ENCODE results near the gene LMCD1. TPM values are rescaled to one million over a fixed set of nuclear protein-coding genes. Genes with fewer than 3 reads are reported as not detected.

Gene LMCD1
- total RNA-seq, 1 experiment from 2014 or later: 31.8 TPM

- peak; percentile 49 for DNase-seq (ENCODE audit: low read depth)
Observed at GRCh38 chr3:8503871-8504610, 2.4 kb downstream of the LMCD1 start.

GRCh38 chr3:8504611-8504973 is 3.0 kb downstream of the LMCD1 start:
- DNase-seq (ENCODE audit: low read depth): no peak

GRCh38 chr3:8505621-8506020 is 4.0 kb downstream of the LMCD1 start:
- no peak for DNase-seq (ENCODE audit: low read depth)

GRCh38 chr3:8506571-8507061 is 5.0 kb downstream of the LMCD1 start:
- peak; percentile 93 for DNase-seq (ENCODE audit: low read depth)

- DNase-seq (ENCODE audit: low read depth): no peak
Observed at GRCh38 chr3:8507496-8507895, 5.9 kb downstream of the LMCD1 start.

DNA sequence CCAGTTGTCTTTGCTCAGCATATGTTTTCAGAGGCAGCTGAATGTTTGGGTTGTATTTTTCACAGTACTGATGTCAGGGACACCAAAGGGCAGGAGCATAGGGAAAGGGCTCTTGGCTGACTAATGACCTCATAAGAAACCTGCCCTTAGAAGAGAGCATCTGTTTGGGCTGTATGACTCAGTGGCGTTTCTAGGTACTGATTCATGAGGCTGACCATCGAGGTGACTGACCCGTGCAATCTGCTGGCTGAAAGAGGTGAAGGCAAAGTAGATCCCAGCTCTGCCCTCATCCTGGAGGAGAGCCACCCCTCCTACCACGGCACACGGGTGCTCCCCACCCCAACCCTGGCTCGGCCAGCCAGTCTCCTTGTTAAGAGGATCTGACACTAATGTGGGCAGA is 8.3 kb downstream of the LMCD1 start:
- peak; percentile 97 for DNase-seq (ENCODE audit: low read depth)

GRCh38 chr3:8512234-8512633 is 10.6 kb downstream of the LMCD1 start:
- DNase-seq (ENCODE audit: low read depth): no peak

DNA sequence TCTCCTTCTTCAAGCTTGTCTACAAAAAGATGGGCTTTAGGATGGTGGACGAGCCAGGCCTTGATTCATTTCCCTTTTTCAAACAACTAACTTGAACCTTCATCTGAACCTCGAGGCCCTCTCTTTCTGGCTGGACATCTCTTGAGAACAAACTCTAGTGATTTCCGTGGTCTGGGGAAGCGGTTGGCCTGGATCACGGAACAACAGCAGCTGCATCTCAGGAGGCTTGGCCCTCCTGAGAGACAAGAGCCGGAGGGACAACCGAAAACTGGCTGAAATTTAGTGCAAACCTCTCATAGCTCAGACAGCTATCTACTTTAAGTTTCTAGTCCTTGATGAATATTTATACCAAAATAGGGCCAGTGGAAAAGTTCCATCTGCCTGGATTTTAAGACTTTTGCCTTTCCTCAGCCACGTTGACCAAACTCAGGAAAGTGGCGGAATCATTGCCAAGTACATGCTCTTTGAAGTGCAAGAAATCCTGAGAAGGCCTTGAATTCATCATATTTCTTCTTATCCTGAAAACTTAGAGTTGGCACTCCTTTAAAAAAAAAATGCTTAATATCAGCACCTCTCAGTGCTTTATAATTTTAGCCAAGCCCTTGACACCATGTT is 14.5 kb downstream of the LMCD1 start:
- DNase-seq (ENCODE audit: low read depth): no peak

GRCh38 chr3:8516783-8517182 is 15.2 kb downstream of the LMCD1 start:
- DNase-seq (ENCODE audit: low read depth): no peak

GRCh38 chr3:8517487-8517886 is 15.9 kb downstream of the LMCD1 start:
- DNase-seq (ENCODE audit: low read depth): no peak

DNA sequence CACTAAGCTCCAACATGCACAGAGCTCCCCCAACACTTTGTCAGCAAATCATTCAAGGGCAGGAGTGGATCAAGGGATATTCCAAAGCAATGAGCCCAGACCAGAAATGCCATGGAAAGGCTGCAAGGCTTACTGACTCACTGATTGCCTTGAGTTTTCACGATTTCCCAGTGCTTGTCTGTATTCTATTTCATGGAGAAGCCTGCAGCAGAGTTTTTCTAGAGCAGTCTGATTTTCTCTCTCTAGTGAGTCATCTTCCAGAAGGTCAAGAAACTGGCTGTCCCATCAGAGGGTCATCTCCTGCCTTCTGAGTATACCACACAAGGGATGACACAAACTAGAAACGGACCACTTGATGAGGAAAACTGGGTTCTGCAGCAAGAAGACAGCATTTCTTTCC is 16.5 kb downstream of the LMCD1 start:
- peak; percentile 94 for DNase-seq (ENCODE audit: low read depth)

DNA sequence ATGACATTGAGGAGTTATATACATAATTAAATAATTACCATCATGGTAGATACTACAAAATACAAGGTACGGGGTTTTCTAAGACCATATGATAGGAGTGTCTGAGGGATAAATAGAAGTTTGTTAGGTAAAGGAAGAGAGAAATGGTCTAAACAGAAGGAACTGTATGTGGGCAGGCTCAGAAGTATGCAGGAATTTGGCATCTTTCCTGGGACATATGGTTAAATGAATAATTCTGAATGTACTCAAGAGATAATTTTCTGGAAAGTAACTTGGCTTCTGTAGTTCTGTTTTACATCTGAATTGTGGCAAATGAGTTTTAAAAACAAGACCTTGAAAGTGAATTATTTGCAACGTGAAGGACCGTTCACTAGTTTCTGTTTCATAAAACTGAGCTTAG is 17.5 kb downstream of the LMCD1 start:
- peak; percentile 82 for DNase-seq (ENCODE audit: low read depth)

- no peak for DNase-seq (ENCODE audit: low read depth)
Observed at GRCh38 chr3:8519774-8520448, 18.3 kb downstream of the LMCD1 start.

- no peak for DNase-seq (ENCODE audit: low read depth)
Observed at GRCh38 chr3:8520816-8521403, 19.3 kb downstream of the LMCD1 start.

DNA sequence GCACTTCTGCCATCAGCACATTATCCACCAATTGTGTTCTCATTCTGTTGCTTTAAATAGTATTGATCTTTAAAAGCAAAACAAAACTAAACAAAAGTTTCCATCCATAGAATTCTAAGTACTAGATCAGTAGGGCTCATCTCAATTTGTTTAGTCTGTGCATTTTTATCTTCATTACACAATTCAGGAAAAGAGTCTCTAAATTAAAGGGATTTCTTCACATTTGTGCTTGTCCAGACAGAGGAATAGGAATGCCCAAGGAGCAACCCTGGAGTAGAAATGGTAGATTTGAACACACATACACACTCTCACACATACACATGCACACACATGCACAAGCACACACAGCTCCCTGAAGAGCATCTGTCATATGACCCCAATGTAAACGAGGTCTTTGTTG is 21.4 kb downstream of the LMCD1 start:
- DNase-seq (ENCODE audit: low read depth): no peak

DNA sequence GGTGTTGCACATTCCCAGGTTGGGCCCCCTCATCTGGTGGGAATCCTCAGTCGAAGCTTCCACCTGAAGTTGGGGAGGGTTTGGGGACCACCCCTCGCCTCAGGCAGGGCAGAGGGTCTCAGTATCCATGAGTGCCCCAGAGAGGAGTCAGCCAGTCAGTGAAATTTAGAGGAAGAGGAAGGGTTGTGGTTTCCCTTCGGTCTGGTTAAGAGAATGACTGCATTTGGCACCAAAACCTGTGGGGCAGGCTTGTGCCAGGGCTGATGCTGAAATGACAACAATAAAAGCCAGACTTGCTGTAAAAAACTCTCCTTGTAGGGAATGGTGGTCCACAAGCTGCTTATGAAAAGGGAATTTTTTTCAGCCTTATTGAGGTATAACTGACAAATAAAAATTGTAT is 22.6 kb downstream of the LMCD1 start:
- DNase-seq (ENCODE audit: low read depth): peak; percentile 49

DNA sequence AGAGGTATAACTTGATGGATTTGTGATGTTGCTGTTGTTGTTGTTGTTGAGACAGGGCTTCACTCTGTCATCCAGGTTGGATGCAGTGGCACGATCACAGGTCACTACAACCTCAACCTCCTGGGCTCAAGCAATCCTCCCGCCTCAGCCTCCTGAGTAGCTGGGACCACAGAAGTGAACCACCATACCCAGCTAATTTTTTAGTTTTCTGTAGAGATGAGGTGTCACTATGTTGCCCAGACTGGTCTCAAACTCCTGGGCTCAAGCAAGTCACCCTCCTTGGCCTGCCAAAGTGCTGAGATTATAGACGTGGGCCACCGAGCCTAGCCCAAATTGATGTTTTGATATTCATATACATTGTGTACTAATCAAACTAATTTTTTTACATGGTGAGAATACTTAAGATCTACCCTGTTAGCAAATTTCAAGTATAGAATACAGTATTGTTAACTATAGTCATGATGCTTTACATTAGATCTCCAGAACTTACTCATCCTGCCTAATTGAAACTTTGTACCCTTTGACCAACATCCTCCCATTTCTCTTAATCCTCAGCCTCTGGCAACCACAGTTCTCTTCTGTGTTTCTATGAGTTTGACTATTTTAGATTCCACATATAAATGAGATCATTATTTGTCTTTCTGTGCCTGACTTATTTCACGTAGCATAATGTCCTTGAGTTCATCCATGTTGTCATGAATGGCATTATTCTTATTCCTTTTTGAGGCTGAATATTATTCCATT is 23.2 kb downstream of the LMCD1 start:
- DNase-seq (ENCODE audit: low read depth): no peak

DNA sequence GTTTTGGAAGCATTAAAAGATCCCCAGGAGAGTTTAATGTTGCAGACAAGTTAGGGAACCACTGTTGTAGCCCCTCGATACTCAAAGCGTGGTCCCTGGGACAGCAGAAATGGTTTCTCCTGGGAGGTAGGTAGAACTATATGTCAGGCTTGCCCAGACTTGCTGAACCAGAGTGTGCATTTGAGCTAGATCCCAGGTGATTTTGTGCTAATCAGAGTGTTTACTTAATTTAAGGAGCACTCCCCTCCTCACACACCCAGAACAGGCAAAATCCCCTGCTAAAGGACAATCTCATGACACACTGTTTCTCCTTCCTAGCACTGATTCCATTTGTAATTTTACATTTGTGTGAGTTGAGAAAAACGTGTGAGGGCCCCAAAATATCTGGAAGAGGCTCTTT is 24.3 kb downstream of the LMCD1 start:
- DNase-seq (ENCODE audit: low read depth): no peak

GRCh38 chr3:8529181-8529637 is 27.6 kb downstream of the LMCD1 start:
- DNase-seq (ENCODE audit: low read depth): peak; percentile 90

DNA sequence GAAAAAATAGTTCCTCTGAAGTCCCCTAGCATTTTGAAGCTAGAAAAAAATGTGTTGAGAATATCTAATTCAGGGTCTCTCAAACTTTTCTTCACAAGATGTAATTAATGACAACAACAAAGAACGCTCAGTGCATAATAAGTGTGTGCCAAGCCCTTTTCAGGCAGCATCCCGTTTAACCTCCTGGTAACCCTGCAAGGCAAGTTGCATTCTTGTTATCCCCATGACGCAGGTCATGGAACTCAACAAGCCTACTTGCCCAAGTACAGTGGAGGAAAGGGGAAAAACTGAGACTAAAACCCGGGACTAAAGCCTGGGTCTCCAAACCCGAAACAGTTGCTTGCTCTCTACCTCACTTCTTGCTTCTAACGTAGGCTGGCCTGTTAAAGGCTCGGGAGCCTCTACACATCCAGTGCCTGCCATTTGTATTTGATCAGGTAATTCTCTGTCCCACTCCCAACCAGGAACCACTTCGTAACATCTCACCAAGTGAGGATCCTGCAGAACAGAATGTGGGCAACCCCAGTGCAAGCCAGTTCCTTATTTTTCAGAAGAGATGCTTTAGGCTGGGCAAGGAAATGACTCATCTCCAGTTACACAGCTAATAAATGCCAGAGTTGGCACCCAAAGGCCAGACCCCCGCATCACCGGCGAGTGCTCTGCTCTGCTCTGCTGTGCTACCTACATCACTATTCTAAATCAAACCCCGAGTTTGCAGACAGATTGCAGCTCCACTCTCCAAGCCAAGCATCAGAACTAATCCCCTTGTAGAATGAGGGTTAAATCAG is 28.3 kb downstream of the LMCD1 start:
- peak; percentile 76 for DNase-seq (ENCODE audit: low read depth)

- DNase-seq (ENCODE audit: low read depth): no peak
Observed at GRCh38 chr3:8530581-8530980, 29.0 kb downstream of the LMCD1 start.

All from RPMI7951 (cell line).